Measurements from ENCODE around the gene ITGB7. TPM values are rescaled to one million over a fixed set of nuclear protein-coding genes. Genes with fewer than 3 reads are reported as not detected.

Gene ITGB7
- total RNA-seq, 1 experiment from 2014 or later, result 0.90 TPM

DNA sequence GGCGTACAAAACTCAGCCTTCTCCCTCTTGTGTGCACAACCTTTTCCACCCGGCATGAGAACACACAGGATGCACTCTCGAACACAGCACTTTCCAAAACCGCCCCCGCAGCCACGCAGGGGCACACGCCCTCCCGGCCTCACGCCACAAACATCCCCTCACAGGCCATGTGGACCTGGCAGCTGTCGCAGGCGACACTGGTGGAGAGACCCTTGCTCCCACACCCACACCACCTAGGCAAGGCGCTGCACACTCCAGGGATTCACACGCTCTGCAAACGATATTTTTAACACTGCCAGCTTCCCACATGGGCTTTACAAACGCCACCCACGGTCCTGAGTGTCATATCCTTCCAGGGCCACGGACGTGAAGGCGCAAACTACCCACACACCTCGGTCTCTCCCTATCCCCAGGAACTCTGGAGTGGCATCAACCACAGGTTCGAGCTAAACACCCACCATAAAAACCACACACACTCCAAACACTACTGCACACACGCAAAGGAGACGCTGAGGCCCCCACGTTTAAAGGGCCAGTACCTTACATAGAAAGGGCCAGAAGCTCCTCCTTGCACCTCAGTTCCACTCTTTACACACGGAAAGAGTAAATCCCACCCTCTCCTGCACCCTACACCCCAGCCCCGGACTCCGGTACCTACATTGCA lies 12.4 kb upstream of the ITGB7 start:
- H3K4me1 Mint-ChIP-seq, result peaks cover 75% of the 10 kb centered on the region
- ATAC-seq (no peak), DNase-seq (ENCODE audit: low spot score) (no peak)
- peaks cover 2% of the 10 kb centered on the region; the same call in 1 of the 2 replicates for H3K36me3 Mint-ChIP-seq
- peak overlapping the region; percentile 28; the same call in 1 of the 2 replicates for H3K27ac Mint-ChIP-seq
- peak overlapping the region; percentile 90 for H3K4me3 Mint-ChIP-seq
- no peaks in the 10 kb centered on the region for H3K9me3 Mint-ChIP-seq
- ChIA-PET POLR2A (interaction anchor here (0.9 to 1.3 kb wide), 3 partner anchors 12 to 32 kb away, joined by 6 read pairs; a partner anchor contains a TSS), CTCF (interaction anchor here (0.7 to 12.2 kb wide), 14 partner anchors 7 to 202 kb away, joined by 3 to 333 read pairs (median 9); partner anchors contain the start of genes ESPL1 and SP1)
- H3K27me3 Mint-ChIP-seq (ENCODE audit: low read depth), result peaks cover 7% of the 10 kb centered on the region; the same call in 1 of the 2 replicates
- no peak for TF ChIP-seq SP1 (CRISPR knock-in tag; conservative IDR thresholded peaks at IDR 0.05)
- no peak for TF ChIP-seq ELF4 (CRISPR knock-in tag; IDR thresholded peaks at IDR 0.05; ENCODE audit: low read depth)
- TF ChIP-seq, protein P1, sequence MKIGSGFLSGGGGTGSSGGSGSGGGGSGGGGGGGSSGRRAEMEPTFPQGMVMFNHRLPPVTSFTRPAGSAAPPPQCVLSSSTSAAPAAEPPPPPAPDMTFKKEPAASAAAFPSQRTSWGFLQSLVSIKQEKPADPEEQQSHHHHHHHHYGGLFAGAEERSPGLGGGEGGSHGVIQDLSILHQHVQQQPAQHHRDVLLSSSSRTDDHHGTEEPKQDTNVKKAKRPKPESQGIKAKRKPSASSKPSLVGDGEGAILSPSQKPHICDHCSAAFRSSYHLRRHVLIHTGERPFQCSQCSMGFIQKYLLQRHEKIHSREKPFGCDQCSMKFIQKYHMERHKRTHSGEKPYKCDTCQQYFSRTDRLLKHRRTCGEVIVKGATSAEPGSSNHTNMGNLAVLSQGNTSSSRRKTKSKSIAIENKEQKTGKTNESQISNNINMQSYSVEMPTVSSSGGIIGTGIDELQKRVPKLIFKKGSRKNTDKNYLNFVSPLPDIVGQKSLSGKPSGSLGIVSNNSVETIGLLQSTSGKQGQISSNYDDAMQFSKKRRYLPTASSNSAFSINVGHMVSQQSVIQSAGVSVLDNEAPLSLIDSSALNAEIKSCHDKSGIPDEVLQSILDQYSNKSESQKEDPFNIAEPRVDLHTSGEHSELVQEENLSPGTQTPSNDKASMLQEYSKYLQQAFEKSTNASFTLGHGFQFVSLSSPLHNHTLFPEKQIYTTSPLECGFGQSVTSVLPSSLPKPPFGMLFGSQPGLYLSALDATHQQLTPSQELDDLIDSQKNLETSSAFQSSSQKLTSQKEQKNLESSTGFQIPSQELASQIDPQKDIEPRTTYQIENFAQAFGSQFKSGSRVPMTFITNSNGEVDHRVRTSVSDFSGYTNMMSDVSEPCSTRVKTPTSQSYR (CRISPR knock-in tag; IDR thresholded peaks at IDR 0.05), result no peak
- TF ChIP-seq HMGA2 (CRISPR knock-in tag; IDR thresholded peaks at IDR 0.05), result no peak
- TF ChIP-seq NR1H2 (CRISPR knock-in tag; IDR thresholded peaks at IDR 0.05), result no peak
- no peak for TF ChIP-seq NR3C1 (CRISPR knock-in tag; conservative IDR thresholded peaks at IDR 0.05; ENCODE audit: low read depth)
- TF ChIP-seq ZNF416 (CRISPR knock-in tag; IDR thresholded peaks at IDR 0.05), result no peak
- no peak for TF ChIP-seq GTF2I (CRISPR knock-in tag; conservative IDR thresholded peaks at IDR 0.05)
- TF ChIP-seq JAZF1 (CRISPR knock-in tag; IDR thresholded peaks at IDR 0.05), result no peak

DNA sequence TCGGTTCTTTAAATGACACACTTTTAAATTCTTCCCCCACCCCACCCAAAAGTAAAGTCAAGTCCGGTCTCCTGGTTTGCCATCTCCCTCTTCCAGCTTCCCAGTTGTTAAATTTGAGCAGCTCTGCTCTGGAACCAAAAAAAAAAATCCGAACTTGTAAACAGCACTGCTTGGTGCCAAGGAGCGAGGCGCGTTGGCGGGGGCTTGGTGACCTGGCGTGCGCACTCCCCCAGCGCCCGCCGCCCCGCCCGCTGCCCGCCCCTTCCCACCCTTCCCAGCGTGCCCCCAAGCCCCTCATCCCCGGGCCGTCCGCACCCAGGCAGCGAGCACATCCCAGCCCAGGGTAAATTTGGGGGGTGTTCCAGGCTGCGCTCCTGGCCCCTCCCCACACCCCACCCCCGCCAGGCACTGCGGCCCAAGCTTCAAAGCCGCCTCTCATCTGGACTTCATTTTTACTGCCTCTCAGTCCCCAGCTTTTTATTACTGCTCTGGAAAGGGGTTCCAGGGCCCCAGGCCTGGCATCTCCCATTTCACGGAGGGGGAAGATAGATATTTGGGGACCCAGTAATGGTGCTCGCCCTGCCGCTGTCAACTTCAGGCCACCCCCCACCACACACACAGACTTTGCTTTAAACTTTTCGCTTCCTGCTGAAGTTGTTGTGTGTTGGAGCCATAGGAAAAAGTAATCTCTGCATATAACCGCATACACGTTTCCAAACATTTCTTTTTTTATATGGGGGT lies 11.7 kb upstream of the ITGB7 start:
- ATAC-seq (no peak), DNase-seq (ENCODE audit: low spot score) (no peak)
- ChIA-PET CTCF (interaction anchor here (0.6 to 12.2 kb wide), 13 partner anchors 15 to 171 kb away, joined by 3 to 333 read pairs (median 13); partner anchors contain the start of genes AAAS, ESPL1 and SPRYD3), POLR2A (interaction anchor here (0.7 to 1.0 kb wide), 2 partner anchors 28 to 33 kb away, joined by 3 to 4 read pairs; a partner anchor contains a TSS)
- Mint-ChIP-seq H3K9me3 (no peaks in the 10 kb centered on the region), H3K4me3 (peak overlapping the region; percentile 90), H3K36me3 (peaks cover 6% of the 10 kb centered on the region; the same call in 1 of the 2 replicates), H3K4me1 (peaks cover 75% of the 10 kb centered on the region), H3K27ac (peak overlapping the region; percentile 52), H3K27me3 (ENCODE audit: low read depth) (peaks cover 7% of the 10 kb centered on the region; the same call in 1 of the 2 replicates)
- TF ChIP-seq SMAD3 (CRISPR knock-in tag; IDR thresholded peaks at IDR 0.05; ENCODE audit: borderline replicate concordance) (no peak), PRDM15 (CRISPR knock-in tag; IDR thresholded peaks at IDR 0.05) (peak; percentile 63; the same call in 1 of the 2 replicates), ZNF317 (CRISPR knock-in tag; IDR thresholded peaks at IDR 0.05; ENCODE audit: borderline replicate concordance, low read depth) (no peak), ESRRA (CRISPR knock-in tag; IDR thresholded peaks at IDR 0.05; ENCODE audit: borderline replicate concordance) (no peak)

GRCh38 chr12:53217931-53218307 lies 10.9 kb upstream of the ITGB7 start:
- Mint-ChIP-seq H3K27ac (peak overlapping the region; percentile 95), H3K27me3 (ENCODE audit: low read depth) (peaks cover 7% of the 10 kb centered on the region; the same call in 1 of the 2 replicates), H3K4me1 (peaks cover 76% of the 10 kb centered on the region), H3K36me3 (peaks cover 13% of the 10 kb centered on the region), H3K4me3 (peak overlapping the region; percentile 90), H3K9me3 (no peaks in the 10 kb centered on the region)
- CTCF ChIA-PET, result interaction anchor here (0.9 to 12.2 kb wide), 13 partner anchors 12 to 237 kb away, joined by 3 to 333 read pairs (median 8); partner anchors contain the start of genes AAAS, ESPL1 and SPRYD3
- ATAC-seq, result no peak
- DNase-seq (ENCODE audit: low spot score), result no peak
- POLR2A ChIA-PET, result interaction anchor here (1.0 to 2.1 kb wide), 4 partner anchors 16 to 50 kb away, joined by 4 to 5 read pairs (median 4); partner anchors contain the start of gene ESPL1
- TF ChIP-seq MLX (CRISPR knock-in tag; IDR thresholded peaks at IDR 0.05) (no peak), KAT7 (CRISPR knock-in tag; IDR thresholded peaks at IDR 0.05; ENCODE audit: borderline replicate concordance) (no peak), CREB1 (CRISPR knock-in tag; IDR thresholded peaks at IDR 0.05) (no peak), ZNF232 (CRISPR knock-in tag; IDR thresholded peaks at IDR 0.05) (no peak), NFYB (CRISPR knock-in tag; conservative IDR thresholded peaks at IDR 0.05; ENCODE audit: low read depth) (no peak)
- TF ChIP-seq, protein P2, sequence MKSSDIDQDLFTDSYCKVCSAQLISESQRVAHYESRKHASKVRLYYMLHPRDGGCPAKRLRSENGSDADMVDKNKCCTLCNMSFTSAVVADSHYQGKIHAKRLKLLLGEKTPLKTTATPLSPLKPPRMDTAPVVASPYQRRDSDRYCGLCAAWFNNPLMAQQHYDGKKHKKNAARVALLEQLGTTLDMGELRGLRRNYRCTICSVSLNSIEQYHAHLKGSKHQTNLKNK (CRISPR knock-in tag; IDR thresholded peaks at IDR 0.05), result no peak
- TF ChIP-seq, protein P3, sequence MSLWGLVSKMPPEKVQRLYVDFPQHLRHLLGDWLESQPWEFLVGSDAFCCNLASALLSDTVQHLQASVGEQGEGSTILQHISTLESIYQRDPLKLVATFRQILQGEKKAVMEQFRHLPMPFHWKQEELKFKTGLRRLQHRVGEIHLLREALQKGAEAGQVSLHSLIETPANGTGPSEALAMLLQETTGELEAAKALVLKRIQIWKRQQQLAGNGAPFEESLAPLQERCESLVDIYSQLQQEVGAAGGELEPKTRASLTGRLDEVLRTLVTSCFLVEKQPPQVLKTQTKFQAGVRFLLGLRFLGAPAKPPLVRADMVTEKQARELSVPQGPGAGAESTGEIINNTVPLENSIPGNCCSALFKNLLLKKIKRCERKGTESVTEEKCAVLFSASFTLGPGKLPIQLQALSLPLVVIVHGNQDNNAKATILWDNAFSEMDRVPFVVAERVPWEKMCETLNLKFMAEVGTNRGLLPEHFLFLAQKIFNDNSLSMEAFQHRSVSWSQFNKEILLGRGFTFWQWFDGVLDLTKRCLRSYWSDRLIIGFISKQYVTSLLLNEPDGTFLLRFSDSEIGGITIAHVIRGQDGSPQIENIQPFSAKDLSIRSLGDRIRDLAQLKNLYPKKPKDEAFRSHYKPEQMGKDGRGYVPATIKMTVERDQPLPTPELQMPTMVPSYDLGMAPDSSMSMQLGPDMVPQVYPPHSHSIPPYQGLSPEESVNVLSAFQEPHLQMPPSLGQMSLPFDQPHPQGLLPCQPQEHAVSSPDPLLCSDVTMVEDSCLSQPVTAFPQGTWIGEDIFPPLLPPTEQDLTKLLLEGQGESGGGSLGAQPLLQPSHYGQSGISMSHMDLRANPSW (CRISPR knock-in tag; conservative IDR thresholded peaks at IDR 0.05; ENCODE audit: low read depth), result no peak

All from WTC11 (cell line).